HepG2 (cell line): ENCODE measurements around the gene PTCD1. TPM values are rescaled to one million over a fixed set of nuclear protein-coding genes. Genes with fewer than 3 reads are reported as not detected.
A peak's percentile ranks its signal among the peaks of the same experiment; 100 is the strongest.

Experiments used
- AKNA ChIP-seq: sonication (generic); formaldehyde crosslinking; IDR thresholded peaks from 2 replicates; pipeline ENCODE4 v1.4.0; 2020; ENCODE audit warnings: missing genetic modification reagents, borderline replicate concordance
- BRCA1 ChIP-seq: sonication (generic); formaldehyde crosslinking; IDR thresholded peaks from 2 replicates; pipeline ENCODE4 v1.4.0; 2020; ENCODE audit warnings: missing genetic modification reagents
- EED ChIP-seq: sonication (generic); formaldehyde crosslinking; IDR thresholded peaks from 2 replicates; pipeline ENCODE4 v1.5.0; 2020; ENCODE audit warnings: mild to moderate bottlenecking, missing genetic modification reagents
- EP300 ChIP-seq, 3 experiments: sonication (generic) in 1 of 3; formaldehyde crosslinking in 1 of 3; IDR thresholded peaks; 2 replicates each; pipeline versions ENCODE4 v1.5.1 to v1.6.1; 2011 to 2020; ENCODE audit warnings: low read depth in 2 of 3, low read length in 2 of 3, borderline replicate concordance in 1 of 3, improper control_type of control experiment in 1 of 3, mild to moderate bottlenecking in 1 of 3, missing genetic modification reagents in 1 of 3, moderate library complexity in 1 of 3
- FOXO1 ChIP-seq: sonication (generic); formaldehyde crosslinking; IDR thresholded peaks from 2 replicates; pipeline ENCODE4 v1.4.0; 2020; ENCODE audit warnings: missing genetic modification reagents
- GATA4 ChIP-seq: sonication (generic); IDR thresholded peaks from 2 replicates; pipeline ENCODE4 v1.6.1; 2016; ENCODE audit warnings: antibody characterized with exemption, low read depth, borderline replicate concordance
- GPN1 ChIP-seq: sonication (generic); formaldehyde crosslinking; IDR thresholded peaks from 2 replicates; pipeline ENCODE4 v1.5.1; 2020; ENCODE audit warnings: missing genetic modification reagents, borderline replicate concordance
- MAFG ChIP-seq: sonication (generic); formaldehyde crosslinking; IDR thresholded peaks from 2 replicates; pipeline ENCODE4 v1.5.1; 2020; ENCODE audit warnings: mild to moderate bottlenecking, missing genetic modification reagents
- MAX ChIP-seq: IDR thresholded peaks from 2 replicates; pipeline ENCODE4 v1.6.1; 2012; ENCODE audit warnings: inconsistent platforms
- MIER2 ChIP-seq: IDR thresholded peaks from 2 replicates; pipeline ENCODE4 v1.6.1; 2016; ENCODE audit warnings: missing biosample characterization, missing genetic modification reagents
- MTF1 ChIP-seq: sonication (generic); formaldehyde crosslinking; IDR thresholded peaks from 2 replicates; pipeline ENCODE4 v1.5.0; 2020; ENCODE audit warnings: missing genetic modification reagents
- TRIM24 ChIP-seq: sonication (generic); formaldehyde crosslinking; IDR thresholded peaks from 2 replicates; pipeline ENCODE4 v1.8.0; 2022; ENCODE audit warnings: mild to moderate bottlenecking, missing genetic modification reagents
- XBP1 ChIP-seq: sonication (generic); formaldehyde crosslinking; IDR thresholded peaks from 2 replicates; pipeline ENCODE4 v1.5.0; 2020; ENCODE audit warnings: missing genetic modification reagents
- ZFP62 ChIP-seq: sonication (generic); formaldehyde crosslinking; IDR thresholded peaks from 2 replicates; pipeline ENCODE4 v1.4.0; 2020; ENCODE audit warnings: missing genetic modification reagents
- ZNF160 ChIP-seq: sonication (generic); formaldehyde crosslinking; IDR thresholded peaks from 2 replicates; pipeline ENCODE4 v1.8.0; 2022; ENCODE audit warnings: mild to moderate bottlenecking, inconsistent platforms, missing genetic modification reagents
- ZNF253 ChIP-seq: sonication (generic); formaldehyde crosslinking; IDR thresholded peaks from 2 replicates; pipeline ENCODE4 v1.8.0; 2022; ENCODE audit warnings: mild to moderate bottlenecking, missing genetic modification reagents, borderline replicate concordance
- ZNF350 ChIP-seq: sonication (generic); formaldehyde crosslinking; IDR thresholded peaks from 2 replicates; pipeline ENCODE4 v1.4.0; 2020; ENCODE audit warnings: mild to moderate bottlenecking, low read depth, missing genetic modification reagents, borderline replicate concordance
- ZNF577 ChIP-seq: sonication (generic); formaldehyde crosslinking; IDR thresholded peaks from 2 replicates; pipeline ENCODE4 v1.4.0; 2020; ENCODE audit warnings: mild to moderate bottlenecking, low read depth, missing genetic modification reagents, borderline replicate concordance
- ZNF720 ChIP-seq: sonication (generic); formaldehyde crosslinking; IDR thresholded peaks from 2 replicates; pipeline ENCODE4 v1.4.0; 2020; ENCODE audit warnings: missing genetic modification reagents
- ZNF782 ChIP-seq: sonication (generic); formaldehyde crosslinking; IDR thresholded peaks from 2 replicates; pipeline ENCODE4 v1.4.0; 2020; ENCODE audit warnings: missing genetic modification reagents, mild to moderate bottlenecking, borderline replicate concordance
- ZNF790 ChIP-seq: sonication (generic); formaldehyde crosslinking; IDR thresholded peaks from 2 replicates; pipeline ENCODE4 v1.8.0; 2022; ENCODE audit warnings: missing genetic modification reagents, mild to moderate bottlenecking, borderline replicate concordance
- polyA plus RNA-seq, 8 experiments: library from polyadenylated mRNA; depleted of rRNA in 3 of 8; stranded (reverse) in 7 of 8; unstranded in 1 of 8; fragments of >200 nt; fragmentation: Illumina TruSeq in 4 of 8; extraction: Trizol in 4 of 8; gene quantifications; 2 replicates each; pipeline versions ENCODE4 v1.2.1 to v1.2.3, GENCODE V29; 2011 to 2016; ENCODE audit warnings: low read depth in 4 of 8, missing spikeins in 1 of 8, mixed read lengths in 1 of 8; ENCODE audit not compliant: insufficient read depth in 1 of 8
- total RNA-seq, 5 experiments: library from RNA; depleted of rRNA; stranded (reverse); fragments of >200 nt; fragmentation: Illumina TruSeq; extraction: Trizol; gene quantifications; 2 replicates each; pipeline ENCODE4 v1.2.3, GENCODE V29; 2016; ENCODE audit warnings: low read depth in 1 of 5
- TF ChIP-seq, protein P1 (sequence below): sonication (generic); formaldehyde crosslinking; IDR thresholded peaks from 2 replicates; pipeline ENCODE4 v1.4.0; 2020; ENCODE audit warnings: mild to moderate bottlenecking, missing genetic modification reagents
- TF ChIP-seq, protein P2 (sequence below): sonication (generic); formaldehyde crosslinking; IDR thresholded peaks from 2 replicates; pipeline ENCODE4 v1.8.1; 2023; ENCODE audit warnings: mild to moderate bottlenecking, missing genetic modification reagents

Gene PTCD1
- total and polyA plus RNA-seq, 2 of the 13 experiments (the other 11 are each of a cell fraction or from before 2014, with no cell fraction given), result 3.0 to 8.4 TPM

DNA sequence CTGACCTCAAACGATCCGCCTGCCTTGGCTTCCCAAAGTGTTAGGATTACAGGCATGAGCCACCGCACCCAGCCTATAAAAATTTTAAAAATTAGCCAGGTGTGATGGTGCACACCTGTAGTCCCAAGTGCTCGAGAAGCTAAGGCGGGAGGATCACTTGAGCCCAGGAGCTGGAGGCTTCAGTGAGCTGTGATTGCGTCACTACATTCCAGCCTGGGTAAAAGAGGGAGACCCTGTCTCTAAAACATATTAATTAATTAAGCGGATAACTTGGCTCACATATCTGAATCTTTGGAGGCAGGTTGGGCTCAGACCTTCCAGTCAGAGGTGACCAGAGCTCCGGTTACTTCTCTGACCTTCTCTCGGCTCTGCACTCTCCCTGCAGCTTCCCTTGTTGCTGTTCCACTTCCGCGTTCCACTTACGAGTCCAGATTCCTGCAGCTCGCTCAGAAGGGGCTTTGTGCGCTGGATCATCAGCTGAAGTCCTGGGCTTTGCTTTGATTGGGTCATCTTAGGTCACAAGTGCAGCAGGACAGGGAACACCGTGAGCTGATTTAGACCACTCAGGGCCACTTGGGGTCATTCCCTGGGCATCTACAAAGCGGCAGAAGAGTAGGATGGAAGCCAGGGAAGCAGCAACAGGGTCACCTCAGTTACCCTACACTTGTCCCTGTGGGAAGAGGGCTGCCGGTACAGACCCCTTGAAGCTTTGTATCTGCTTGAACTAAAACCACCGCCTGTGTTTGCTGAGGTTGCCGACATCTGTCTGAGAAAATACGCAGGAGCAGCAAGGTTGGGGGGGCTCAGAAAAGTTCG lies 66.1 kb downstream of the PTCD1 start (continued):
- TF ChIP-seq, protein P1, sequence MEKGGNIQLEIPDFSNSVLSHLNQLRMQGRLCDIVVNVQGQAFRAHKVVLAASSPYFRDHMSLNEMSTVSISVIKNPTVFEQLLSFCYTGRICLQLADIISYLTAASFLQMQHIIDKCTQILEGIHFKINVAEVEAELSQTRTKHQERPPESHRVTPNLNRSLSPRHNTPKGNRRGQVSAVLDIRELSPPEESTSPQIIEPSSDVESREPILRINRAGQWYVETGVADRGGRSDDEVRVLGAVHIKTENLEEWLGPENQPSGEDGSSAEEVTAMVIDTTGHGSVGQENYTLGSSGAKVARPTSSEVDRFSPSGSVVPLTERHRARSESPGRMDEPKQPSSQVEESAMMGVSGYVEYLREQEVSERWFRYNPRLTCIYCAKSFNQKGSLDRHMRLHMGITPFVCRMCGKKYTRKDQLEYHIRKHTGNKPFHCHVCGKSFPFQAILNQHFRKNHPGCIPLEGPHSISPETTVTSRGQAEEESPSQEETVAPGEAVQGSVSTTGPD, result no peak
- TF ChIP-seq GPN1 (CRISPR knock-in tag) (no peak), FOXO1 (CRISPR knock-in tag) (peak; percentile 63; the same call in 1 of the 2 replicates), ZNF253 (CRISPR knock-in tag) (no peak), MTF1 (CRISPR knock-in tag) (no peak), ZFP62 (CRISPR knock-in tag) (no peak), XBP1 (CRISPR knock-in tag) (no peak), EP300 (IDR thresholded peaks at IDR 0.05; ENCODE audit: low read depth in 2 of 2, low read length in 2 of 2) (peak; percentile 37 to 71; a peak in 3 of 4 replicates), EP300 (CRISPR knock-in tag; IDR thresholded peaks at IDR 0.05; ENCODE audit: borderline replicate concordance) (no peak), AKNA (CRISPR knock-in tag) (no peak), ZNF577 (CRISPR knock-in tag) (no peak), ZNF350 (CRISPR knock-in tag) (peak; percentile 83; the same call in 1 of the 2 replicates), MIER2 (CRISPR knock-in tag) (peak; percentile 67; the same call in 1 of the 2 replicates), ZNF720 (CRISPR knock-in tag) (no peak), GATA4 (no peak), ZNF160 (no peak), TRIM24 (no peak), EED (no peak), MAFG (CRISPR knock-in tag) (no peak), ZNF782 (CRISPR knock-in tag) (no peak; the same call in 1 of the 2 replicates), BRCA1 (no peak), ZNF790 (no peak), MAX (no peak)
- TF ChIP-seq, protein P2, sequence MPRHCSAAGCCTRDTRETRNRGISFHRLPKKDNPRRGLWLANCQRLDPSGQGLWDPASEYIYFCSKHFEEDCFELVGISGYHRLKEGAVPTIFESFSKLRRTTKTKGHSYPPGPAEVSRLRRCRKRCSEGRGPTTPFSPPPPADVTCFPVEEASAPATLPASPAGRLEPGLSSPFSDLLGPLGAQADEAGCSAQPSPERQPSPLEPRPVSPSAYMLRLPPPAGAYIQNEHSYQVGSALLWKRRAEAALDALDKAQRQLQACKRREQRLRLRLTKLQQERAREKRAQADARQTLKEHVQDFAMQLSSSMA, result no peak
